Renal pelvis (tissue), 4 donors: ENCODE results near the gene C12orf57. TPM values are rescaled to one million over a fixed set of nuclear protein-coding genes. Genes with fewer than 3 reads are reported as not detected.

Experiments
- DNase-seq: peaks from one replicate; pipeline ENCODE4 v3.0.0-alpha.2; 2013
- polyA plus RNA-seq, 3 donors: library from polyadenylated mRNA; unstranded; fragments of 120-200 nt; gene quantifications; one replicate each; pipeline ENCODE4 v1.2.1, GENCODE V29; 2013; ENCODE audit not compliant: insufficient read length in 3 of 3

Gene C12orf57
- polyA plus RNA-seq, 3 donors: 135 to 204 (median 158) TPM

DNA sequence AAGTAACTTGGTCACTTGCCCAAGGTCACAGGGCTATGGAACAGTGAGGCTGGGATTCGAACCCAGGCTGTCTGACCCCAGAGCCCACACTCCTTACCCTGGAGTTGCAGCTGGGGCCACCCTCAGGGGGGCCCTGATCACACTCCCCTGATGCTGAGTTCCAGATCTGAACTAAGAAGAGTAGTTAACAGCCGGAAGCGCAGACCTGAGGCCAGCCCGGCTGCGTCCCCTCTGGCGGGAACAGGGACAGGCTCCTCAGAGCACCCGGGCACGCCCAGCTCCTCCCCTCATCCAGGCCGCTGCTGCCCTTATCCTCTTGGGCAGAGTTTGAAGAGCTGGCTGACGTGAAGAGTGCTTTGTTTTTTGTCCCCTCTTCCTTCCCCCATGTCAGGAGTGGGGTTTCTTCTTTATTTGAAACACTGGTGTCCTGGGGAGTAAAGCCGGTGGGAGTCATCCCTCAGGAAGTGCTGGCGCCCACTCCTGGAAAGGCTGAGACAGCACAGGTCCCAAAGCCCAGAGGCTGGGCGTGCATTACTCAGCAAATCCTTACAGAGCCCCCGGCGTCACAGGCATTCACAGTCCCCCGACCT lies 18.0 kb downstream of the C12orf57 start:
- DNase-seq: peak; percentile 62

- no peak for DNase-seq
These were observed 18.6 kb downstream of the C12orf57 start for GRCh38 chr12:6962285-6963015.

GRCh38 chr12:6963016-6963731 lies 19.4 kb downstream of the C12orf57 start:
- peak; percentile 56 for DNase-seq

DNA sequence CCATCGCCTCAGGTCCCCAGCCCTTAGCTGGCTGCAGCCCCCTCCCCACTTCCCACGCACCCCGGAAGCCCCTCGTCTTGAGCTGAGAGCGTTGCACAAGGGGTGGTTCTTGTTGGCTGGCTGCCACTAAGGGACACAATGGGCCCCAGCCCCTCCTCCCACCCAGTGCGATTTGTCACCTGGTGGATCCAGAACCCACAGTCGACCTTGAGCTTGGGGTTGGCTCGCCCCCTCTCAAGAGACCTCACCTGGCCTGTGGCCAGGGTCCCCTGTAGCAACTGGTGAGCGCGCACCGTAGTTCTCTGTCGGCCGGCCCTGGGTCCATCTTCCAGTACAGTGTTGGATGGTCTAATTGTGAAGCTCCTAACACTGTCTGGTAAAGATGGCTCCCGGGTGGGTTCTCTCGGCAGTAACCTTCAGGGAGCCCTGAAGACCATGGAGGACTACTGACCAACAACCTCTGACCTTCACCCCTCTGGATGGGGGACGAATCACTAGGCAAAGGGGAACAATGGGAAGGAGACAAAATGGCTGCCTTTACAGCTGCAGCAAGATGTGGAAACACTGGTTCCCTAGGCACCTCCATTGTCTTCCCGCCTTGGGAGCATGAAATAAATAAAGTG lies 20.1 kb downstream of the C12orf57 start:
- DNase-seq: no peak

- no peak for DNase-seq
These were observed 20.8 kb downstream of the C12orf57 start for GRCh38 chr12:6964605-6965025.

DNA sequence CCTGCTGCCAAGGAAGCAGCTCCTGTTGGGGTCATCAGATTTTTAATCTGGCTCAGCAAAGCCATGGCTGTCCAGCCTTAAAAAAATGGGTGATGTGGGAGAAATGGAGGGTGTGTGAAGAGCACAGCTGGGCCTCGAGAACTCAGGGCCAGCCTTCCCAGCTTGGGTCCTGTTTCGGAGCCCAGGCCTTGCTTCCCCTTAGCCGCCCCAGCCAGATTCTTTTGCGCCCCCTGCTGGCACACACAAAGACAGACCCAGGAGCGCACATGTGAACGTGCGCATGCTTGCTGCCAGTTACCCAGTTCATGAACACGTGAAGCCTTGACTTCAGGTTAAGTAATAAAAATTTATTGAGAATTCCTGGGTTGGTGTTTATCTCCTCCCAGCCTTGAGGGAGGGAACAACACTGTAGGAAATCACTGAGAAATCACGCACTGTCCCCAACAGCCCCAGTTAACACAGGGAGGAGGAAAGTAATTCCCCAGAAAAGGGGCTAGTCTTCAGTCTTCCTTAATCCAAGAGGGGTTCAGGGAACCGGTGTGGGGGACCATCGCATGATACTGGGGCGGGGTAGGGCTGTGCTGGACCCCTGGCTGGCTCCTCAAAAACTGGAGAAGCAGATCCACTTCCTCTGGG lies 21.3 kb downstream of the C12orf57 start:
- peak; percentile 87 for DNase-seq

GRCh38 chr12:6965714-6966113 lies 21.9 kb downstream of the C12orf57 start:
- no peak for DNase-seq

DNA sequence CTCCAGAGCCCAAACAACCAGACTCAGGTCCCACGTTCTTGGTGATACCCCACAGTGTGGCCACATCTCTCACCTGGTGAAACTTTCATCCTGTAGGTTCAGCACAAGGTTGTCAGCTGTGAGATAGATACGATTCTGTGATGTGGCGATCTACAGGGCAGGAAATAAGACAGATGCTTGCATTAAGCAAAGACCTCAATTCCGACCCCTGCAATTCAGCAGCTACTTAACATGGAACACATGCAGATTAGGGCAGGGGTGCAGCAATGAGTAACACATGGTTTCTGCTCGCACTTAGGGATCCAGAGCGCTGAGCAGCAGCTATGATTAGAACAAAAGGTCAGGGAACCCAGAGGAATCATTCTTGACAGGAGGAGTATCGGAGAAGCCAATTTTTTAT lies 22.5 kb downstream of the C12orf57 start:
- DNase-seq: no peak

DNA sequence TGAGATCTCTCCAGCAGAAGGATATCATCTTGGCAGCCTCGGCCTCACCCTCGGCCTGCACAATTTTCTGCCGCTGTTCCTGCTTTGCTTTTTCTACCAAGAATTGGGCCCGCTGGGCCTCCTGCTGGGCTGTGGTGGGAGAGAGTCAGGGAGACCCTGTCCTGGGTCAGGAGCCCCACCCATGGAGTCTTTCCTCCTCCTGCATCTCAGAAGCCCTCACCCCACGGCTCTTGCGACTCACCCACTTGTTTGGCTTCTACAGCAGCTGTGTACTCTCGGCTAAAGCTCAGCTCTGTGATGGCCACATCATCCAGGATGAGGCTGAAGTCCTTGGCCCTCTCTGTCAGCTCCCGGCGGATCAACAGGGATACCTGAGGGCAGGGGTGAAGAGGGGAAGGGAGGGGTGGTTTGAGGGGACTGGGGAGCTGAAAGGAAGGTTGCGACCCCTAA lies 23.9 kb downstream of the C12orf57 start:
- DNase-seq: no peak

DNA sequence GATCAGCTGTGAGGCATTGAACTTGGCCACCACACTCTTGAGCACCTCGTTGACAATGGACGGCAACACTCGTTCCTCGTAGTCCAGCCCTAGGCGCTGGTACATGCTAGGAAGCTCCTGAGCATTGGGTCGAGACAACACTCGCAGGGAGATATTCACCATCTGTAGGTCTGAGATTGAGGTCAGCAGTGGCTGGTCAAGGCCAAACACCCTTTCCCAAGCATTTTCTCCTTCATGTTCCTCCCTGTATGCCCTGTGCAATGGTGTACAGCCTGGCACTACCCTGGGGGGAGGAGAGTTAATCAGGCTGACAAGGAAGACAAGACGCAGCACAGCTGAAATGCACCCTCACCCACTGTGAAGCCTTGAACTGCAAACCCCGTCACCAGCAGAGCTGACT lies 24.6 kb downstream of the C12orf57 start:
- DNase-seq: no peak

DNA sequence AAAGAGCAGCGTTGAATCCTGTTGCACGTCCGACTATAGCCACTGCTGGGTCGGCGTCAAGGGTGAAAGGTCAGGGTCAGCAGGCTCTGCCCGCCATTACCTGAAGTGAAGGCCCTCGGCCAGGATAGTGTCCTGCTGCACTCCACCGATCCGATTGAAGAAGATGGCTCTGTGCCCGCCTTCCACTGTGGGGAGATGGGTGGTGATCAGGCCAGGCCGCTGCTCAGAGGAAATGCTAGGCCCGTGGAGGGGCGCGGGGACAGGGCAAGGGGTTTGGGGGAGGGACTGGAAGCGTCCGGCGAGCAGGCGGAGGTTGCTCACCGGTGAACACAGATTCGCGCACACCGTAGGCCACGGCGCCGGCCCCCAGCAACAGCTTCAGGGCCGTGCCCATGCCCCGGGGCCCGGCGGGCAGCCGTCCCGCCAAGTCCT lies 26.3 kb downstream of the C12orf57 start:
- no peak for DNase-seq

GRCh38 chr12:6974180-6974579 lies 30.4 kb downstream of the C12orf57 start:
- DNase-seq: no peak

- DNase-seq: no peak
These were observed 31.6 kb downstream of the C12orf57 start for GRCh38 chr12:6975297-6976032.

DNA sequence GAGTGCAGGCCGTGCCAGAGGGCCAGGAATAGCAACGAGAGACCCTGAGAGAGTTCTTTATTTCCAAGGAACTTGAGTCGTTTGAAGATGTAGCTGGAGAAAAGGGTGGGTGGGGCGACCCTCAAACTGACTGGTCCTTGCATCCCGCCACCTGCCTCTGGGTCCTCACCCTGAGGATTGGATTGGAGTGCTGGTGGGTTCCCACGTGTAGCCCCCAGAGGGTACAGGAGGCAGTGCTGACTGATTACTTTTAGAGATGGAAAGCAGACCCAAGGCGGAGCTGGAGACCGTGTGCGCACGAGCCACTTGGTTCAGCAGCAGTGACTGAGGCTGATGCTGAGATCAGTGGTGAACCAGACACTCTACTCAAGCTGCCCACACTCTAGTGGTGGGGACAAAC lies 33.8 kb downstream of the C12orf57 start:
- no peak for DNase-seq

GRCh38 chr12:6978188-6978587 lies 34.4 kb downstream of the C12orf57 start:
- DNase-seq: no peak

DNA sequence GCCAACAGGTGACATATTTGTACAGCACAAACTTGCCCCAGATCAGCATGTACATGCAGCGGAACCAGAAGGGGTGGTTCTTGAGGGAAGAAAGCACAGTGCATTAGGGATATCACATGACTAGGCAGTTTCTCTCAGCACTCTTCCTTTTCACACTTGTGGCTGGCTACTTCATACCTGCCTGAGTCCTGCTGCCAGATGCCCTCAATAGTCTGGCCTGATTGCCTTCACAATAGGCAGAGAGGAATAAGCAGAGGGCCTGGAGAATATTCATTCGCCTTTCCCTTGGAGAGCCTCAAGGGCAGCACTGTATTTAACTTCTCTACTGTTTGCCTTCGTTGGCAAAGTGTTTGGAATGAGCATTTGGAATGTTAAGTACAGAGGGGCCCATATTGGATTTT lies 34.8 kb downstream of the C12orf57 start:
- no peak for DNase-seq

- DNase-seq: no peak
These were observed 35.2 kb downstream of the C12orf57 start for GRCh38 chr12:6979021-6979420.

- no peak for DNase-seq
These were observed 35.6 kb downstream of the C12orf57 start for GRCh38 chr12:6979453-6979852.

DNA sequence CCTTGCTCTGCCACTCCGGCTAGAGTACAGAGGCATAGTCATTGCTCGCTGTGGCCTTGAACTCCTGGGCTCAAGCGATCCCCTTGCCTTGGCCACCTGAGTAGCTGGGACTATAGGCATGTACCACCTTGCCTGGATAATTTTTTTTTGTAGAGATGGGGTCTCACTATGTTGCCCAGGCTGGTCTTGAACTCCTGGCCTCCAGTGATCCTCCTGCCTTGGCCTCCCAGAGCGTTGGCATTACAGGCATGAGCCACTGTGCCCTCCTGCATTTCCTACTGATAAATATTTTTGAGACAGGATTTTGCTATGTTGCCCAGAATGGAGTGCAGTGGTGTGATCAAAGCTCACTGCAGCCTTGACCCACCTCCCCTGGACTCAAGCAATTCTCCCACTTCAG lies 36.3 kb downstream of the C12orf57 start:
- no peak for DNase-seq

DNA sequence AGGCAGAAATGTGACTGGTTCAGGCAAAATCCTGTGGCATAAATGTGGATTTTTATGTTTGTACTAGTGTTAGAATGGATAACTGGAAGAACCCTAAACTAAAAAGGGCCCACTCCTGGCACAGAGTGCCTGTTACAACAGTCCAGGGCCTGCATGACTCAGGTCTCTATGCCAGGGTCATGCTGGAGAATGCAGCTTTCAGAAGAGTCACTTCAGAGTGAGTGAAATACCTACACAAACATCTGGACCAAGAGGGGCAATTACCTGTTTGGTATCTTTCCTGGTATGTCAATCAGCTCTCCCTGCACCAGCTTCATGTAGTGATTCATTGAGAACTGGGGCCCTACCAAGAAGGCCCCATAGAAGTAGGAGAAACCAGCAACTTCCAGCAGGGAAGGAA lies 36.9 kb downstream of the C12orf57 start:
- DNase-seq: no peak
